Uterus (tissue), 4 donors: ENCODE measurements around the gene BATF3. TPM values are rescaled to one million over a fixed set of nuclear protein-coding genes. Genes with fewer than 3 reads are reported as not detected.

ENCODE experiments used
- DNase-seq, 2 donors: peaks; one replicate each; pipeline ENCODE4 v3.0.0-alpha.2; 2019 to 2020
- H3K27ac ChIP-seq, 2 donors: fragments of 200-600 bp; sonication (generic); 1 replicate in 1 of 2; 2 replicates in 1 of 2; pipeline ENCODE4 v1.5.1; 2016 to 2018
- H3K27me3 ChIP-seq, 2 donors: fragments of 200-600 bp; sonication (generic); one replicate each; pipeline ENCODE4 v1.5.1; 2018 to 2019; ENCODE audit warnings: control low read depth in 1 of 2
- H3K36me3 ChIP-seq, 2 donors: fragments of 200-600 bp; sonication (generic); one replicate each; pipeline ENCODE4 v1.5.1; 2019; ENCODE audit warnings: control low read depth in 1 of 2
- H3K4me1 ChIP-seq, 2 donors: fragments of 200-600 bp; sonication (generic); one replicate each; pipeline ENCODE4 v1.5.1; 2018 to 2019; ENCODE audit warnings: control low read depth in 1 of 2
- H3K4me3 ChIP-seq, 2 donors: fragments of 200-600 bp; sonication (generic); 1 replicate in 1 of 2; 2 replicates in 1 of 2; pipeline ENCODE4 v1.5.1; 2018 to 2019; ENCODE audit warnings: mild to moderate bottlenecking in 1 of 2
- H3K9me3 ChIP-seq, 2 donors: fragments of 200-600 bp; sonication (generic); one replicate each; pipeline ENCODE4 v1.5.1; 2019; ENCODE audit warnings: control low read depth in 1 of 2
- POLR2A ChIP-seq, 2 donors: fragments of 450-650 bp; IDR thresholded peaks; one replicate each; pipeline ENCODE4 v1.6.1; 2016; ENCODE audit warnings: antibody characterized with exemption in 2 of 2, mild to moderate bottlenecking in 1 of 2, moderate library complexity in 1 of 2
- intact Hi-C: fragments of 100-400 bp; cut with DNase I; formaldehyde crosslinking; loops from one replicate; pipeline ENCODE4 v1.15.1; 2023; ENCODE audit warnings: low total_unique reads
- total RNA-seq, 4 donors: library from RNA; depleted of rRNA in 3 of 4; stranded (reverse); fragments of >200 nt in 3 of 4; gene quantifications; one replicate each; pipeline versions ENCODE4 v1.1.0 to v1.2.4, GENCODE V29; 2014 to 2023
- TF ChIP-seq, protein P1 (sequence below), 4 experiments: fragments of 200-600 bp in 2 of 4; fragments of 450-650 bp in 2 of 4; sonication (generic) in 2 of 4; IDR thresholded peaks; one replicate each; pipeline ENCODE4 v1.5.1; 2016 to 2019; ENCODE audit warnings: antibody characterized with exemption in 4 of 4, mild to moderate bottlenecking in 2 of 4, moderate library complexity in 1 of 4
- donor health status: DM: yes; HTN: yes; CAD: no.

BATF3 gene, protein sequence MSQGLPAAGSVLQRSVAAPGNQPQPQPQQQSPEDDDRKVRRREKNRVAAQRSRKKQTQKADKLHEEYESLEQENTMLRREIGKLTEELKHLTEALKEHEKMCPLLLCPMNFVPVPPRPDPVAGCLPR
- total RNA-seq, result 10 to 100 TPM in 1 of 4 donors, 1 to 10 TPM in 2, not detected in 1; 3.0 to 10.3 (median 3.5) TPM

DNA sequence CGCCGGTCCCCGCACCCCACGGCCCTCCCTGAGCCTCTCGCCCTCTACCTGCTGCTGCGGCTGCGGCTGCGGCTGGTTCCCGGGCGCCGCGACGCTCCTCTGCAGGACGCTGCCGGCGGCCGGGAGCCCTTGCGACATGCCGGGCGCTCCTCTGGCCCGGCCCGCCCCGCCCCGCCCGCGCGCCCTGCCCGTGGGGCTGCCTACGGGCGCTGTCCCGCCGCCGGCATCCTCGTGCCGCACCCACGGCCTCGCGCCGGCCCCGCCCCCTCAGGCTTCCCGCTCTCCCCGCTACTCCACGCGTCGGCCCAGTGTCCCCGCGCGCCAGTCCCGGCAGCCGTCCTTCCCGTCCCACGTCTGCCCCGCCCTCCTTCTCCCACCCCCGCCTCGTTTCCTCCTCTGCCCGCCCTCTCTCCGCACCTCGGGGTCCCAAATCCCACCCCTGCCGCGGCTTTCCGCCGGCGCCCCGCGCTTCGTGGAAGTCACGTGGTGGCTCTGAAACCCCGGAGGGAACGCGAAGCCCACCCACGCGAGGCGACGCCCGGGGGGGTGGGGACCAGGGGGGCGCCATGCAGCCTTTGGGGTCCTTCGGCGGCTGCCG is at the start of gene BATF3:
TSS of gene BATF3 (minus strand) at position 216 of the 598 bp plus-strand sequence. CDS start at position 138, 78 bp downstream.
- Histone ChIP-seq H3K4me1 (peaks cover 0 to 7% of the 10 kb centered on the region in 2 donors), H3K27ac (peak within 1 kb of the TSS; percentile 64 to 73), H3K9me3 (no peaks in the 10 kb centered on the region), H3K27me3 (no peaks in the 10 kb centered on the region), H3K4me3 (peak within 1 kb of the TSS; percentile 53 to 63), H3K36me3 (no peaks in the 10 kb centered on the region)
- TF ChIP-seq, protein P1, sequence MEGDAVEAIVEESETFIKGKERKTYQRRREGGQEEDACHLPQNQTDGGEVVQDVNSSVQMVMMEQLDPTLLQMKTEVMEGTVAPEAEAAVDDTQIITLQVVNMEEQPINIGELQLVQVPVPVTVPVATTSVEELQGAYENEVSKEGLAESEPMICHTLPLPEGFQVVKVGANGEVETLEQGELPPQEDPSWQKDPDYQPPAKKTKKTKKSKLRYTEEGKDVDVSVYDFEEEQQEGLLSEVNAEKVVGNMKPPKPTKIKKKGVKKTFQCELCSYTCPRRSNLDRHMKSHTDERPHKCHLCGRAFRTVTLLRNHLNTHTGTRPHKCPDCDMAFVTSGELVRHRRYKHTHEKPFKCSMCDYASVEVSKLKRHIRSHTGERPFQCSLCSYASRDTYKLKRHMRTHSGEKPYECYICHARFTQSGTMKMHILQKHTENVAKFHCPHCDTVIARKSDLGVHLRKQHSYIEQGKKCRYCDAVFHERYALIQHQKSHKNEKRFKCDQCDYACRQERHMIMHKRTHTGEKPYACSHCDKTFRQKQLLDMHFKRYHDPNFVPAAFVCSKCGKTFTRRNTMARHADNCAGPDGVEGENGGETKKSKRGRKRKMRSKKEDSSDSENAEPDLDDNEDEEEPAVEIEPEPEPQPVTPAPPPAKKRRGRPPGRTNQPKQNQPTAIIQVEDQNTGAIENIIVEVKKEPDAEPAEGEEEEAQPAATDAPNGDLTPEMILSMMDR (IDR thresholded peaks at IDR 0.05), result no peak
- TF ChIP-seq POLR2A (IDR thresholded peaks at IDR 0.05), result no peak
- intact Hi-C loops, result no loop called here
- DNase-seq, result peak; percentile 43 to 51

DNA sequence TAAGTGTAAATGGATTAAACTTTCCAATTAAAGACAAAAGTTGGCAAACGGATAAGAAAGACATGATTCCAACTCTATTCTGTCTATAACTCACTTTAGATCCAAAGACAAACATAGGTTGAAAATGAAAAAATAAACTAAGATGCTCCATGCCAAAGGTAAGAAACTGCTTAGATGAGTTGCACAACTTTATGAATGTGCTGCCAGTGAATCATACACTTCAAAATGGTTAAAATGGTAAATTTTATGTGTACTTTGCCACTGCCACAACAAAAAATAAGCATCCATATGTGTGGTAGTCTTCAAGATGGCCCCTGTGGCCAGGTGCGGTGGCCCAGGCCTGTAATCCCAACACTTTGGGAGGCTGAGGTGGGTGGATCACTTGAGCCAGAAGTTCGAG is 46.9 kb upstream of the BATF3 start:
- H3K9me3 ChIP-seq, result no peaks in the 10 kb centered on the region
- H3K4me3 ChIP-seq, result no peak overlapping the region
- H3K27me3 ChIP-seq, result no peaks in the 10 kb centered on the region
- TF ChIP-seq, protein P1 (IDR thresholded peaks at IDR 0.05), result no peak
- TF ChIP-seq POLR2A (IDR thresholded peaks at IDR 0.05), result no peak
- DNase-seq, result no peak
- no peaks in the 10 kb centered on the region for H3K36me3 ChIP-seq
- no peak overlapping the region for H3K27ac ChIP-seq
- intact Hi-C loops, result no loop called here
- H3K4me1 ChIP-seq, result no peaks in the 10 kb centered on the region

DNA sequence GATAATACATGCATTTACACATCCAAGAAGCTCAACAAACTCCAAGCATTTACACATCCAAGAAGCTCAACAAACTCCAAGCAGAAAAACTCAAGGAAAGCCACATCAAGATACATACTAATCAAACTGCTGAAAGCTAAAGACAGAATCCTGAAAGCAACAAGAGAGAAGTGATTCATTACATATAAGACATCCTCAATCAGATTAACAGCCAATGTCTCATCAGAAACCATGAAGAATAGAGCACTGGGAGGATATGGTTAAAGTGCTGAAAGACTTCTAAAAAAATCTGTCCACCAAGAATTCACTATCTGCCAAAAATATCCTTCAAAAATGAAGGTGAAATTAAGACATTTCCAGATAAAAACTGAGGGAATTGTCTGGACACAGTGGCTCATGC is 45.7 kb upstream of the BATF3 start:
- no peak overlapping the region for H3K27ac ChIP-seq
- intact Hi-C loops, result loop anchor here (2.0 kb wide), 1 partner anchor 23 kb away; no protein-coding TSS in a partner anchor
- H3K36me3 ChIP-seq, result no peaks in the 10 kb centered on the region
- H3K27me3 ChIP-seq, result no peaks in the 10 kb centered on the region
- DNase-seq, result no peak
- no peak overlapping the region for H3K4me3 ChIP-seq
- no peaks in the 10 kb centered on the region for H3K4me1 ChIP-seq
- TF ChIP-seq, protein P1 (IDR thresholded peaks at IDR 0.05), result no peak
- TF ChIP-seq POLR2A (IDR thresholded peaks at IDR 0.05), result no peak
- H3K9me3 ChIP-seq, result no peaks in the 10 kb centered on the region

DNA sequence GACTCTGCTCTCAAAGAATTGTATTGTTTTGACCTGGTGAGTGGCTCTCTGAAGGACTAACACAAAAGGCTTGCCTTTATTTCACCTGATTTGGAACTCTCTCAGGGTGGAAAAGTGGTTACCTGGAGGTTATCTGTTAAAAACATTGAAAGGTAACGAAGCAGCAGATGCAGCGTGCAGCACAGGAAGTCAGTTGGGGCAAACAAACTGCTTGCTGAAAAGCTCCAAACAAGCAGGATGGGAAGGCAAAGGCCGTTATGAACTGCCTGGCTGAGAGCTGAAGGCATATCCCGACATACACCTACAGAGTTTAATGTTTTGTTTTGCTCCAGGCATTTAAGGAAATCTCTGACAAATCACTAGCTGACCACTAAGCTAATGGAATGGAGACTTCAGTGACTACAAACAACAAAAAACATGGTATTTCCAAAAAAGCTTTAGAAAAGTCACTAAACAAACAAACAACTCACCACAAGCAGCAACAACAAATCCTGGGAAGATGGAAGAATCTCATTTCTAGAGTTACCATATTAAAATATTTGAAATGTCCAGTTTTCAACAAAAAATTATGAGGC is 44.3 kb upstream of the BATF3 start:
- no peaks in the 10 kb centered on the region for H3K27me3 ChIP-seq
- no peaks in the 10 kb centered on the region for H3K4me1 ChIP-seq
- intact Hi-C loops, result loop anchor here (2.0 kb wide), 1 partner anchor 21 kb away; no protein-coding TSS in a partner anchor
- TF ChIP-seq, protein P1 (IDR thresholded peaks at IDR 0.05), result no peak
- no peak for TF ChIP-seq POLR2A (IDR thresholded peaks at IDR 0.05)
- H3K27ac ChIP-seq, result no peak overlapping the region
- no peak for DNase-seq
- H3K36me3 ChIP-seq, result no peaks in the 10 kb centered on the region
- no peak overlapping the region for H3K4me3 ChIP-seq
- H3K9me3 ChIP-seq, result no peaks in the 10 kb centered on the region

DNA sequence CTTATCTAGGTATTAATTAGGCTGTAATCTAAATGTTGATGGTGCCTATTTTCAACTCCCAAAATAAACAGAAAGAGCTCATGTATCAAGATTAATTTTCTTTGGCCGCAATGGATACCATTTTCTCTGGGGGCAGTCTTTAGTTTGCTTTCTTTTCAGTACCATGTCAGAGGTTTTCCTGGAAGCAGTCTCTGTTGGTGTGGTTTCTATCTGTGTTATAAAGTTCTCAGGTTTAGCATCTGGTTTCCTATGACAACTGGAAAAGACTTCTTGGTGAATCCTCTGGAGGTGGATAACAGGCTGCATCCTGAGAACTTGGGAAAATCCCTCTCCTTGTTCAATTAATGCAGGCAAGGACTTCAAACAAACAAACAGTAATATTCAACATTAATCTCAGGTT is 38.7 kb upstream of the BATF3 start:
- intact Hi-C loops, result no loop called here
- Histone ChIP-seq H3K27me3 (no peaks in the 10 kb centered on the region), H3K9me3 (no peaks in the 10 kb centered on the region), H3K27ac (no peak overlapping the region), H3K4me3 (no peak overlapping the region), H3K36me3 (no peaks in the 10 kb centered on the region), H3K4me1 (no peaks in the 10 kb centered on the region)
- DNase-seq, result no peak
- TF ChIP-seq POLR2A (IDR thresholded peaks at IDR 0.05), result no peak
- TF ChIP-seq, protein P1 (IDR thresholded peaks at IDR 0.05), result no peak
